Right cardiac atrium (tissue), 5 donors: ENCODE results near the gene FAAH. TPM values are rescaled to one million over a fixed set of nuclear protein-coding genes. Genes with fewer than 3 reads are reported as not detected.
A peak's percentile ranks its signal among the peaks of the same experiment; 100 is the strongest.

Source experiments
- ATAC-seq, 2 donors: fragments of 200-7000 bp; cut with Tn5 transposase; one replicate each; pipeline versions ENCODE4 v1.8.0 to v1.9.1; 2020; ENCODE audit warnings: moderate library complexity in 2 of 2, mild to moderate bottlenecking in 1 of 2
- DNase-seq, 3 donors: peaks; one replicate each; pipeline ENCODE4 v3.0.0-alpha.2; 2020
- H3K27ac ChIP-seq: one replicate; pipeline ENCODE4 v1.5.1; 2013; ENCODE audit warnings: mild to moderate bottlenecking, low read length, control low read depth, moderate library complexity
- H3K27me3 ChIP-seq: one replicate; pipeline ENCODE4 v1.6.1; 2013; ENCODE audit not compliant: control insufficient read depth, insufficient read depth
- H3K4me1 ChIP-seq: one replicate; pipeline ENCODE4 v1.6.1; 2013; ENCODE audit warnings: low read length; ENCODE audit not compliant: control insufficient read depth, insufficient read depth
- H3K4me3 ChIP-seq: one replicate; pipeline ENCODE4 v1.5.1; 2013; ENCODE audit warnings: low read length, control low read depth
- H3K9me3 ChIP-seq: one replicate; pipeline ENCODE4 v1.6.1; 2013; ENCODE audit warnings: low read length; ENCODE audit not compliant: control insufficient read depth
- WGBS: extraction: QIAGEN DNeasy Blood & Tissue Kit; methylation state at CpG from one replicate; pipeline ENCODE4 v1.1.7; 2013; 5-methylcytosine and 5-hydroxymethylcytosine counted together
- intact Hi-C, 4 donors: fragments of 100-400 bp; cut with DNase I; formaldehyde crosslinking; loops; one replicate each; pipeline versions ENCODE4 v1.11.0 to v1.14.0; 2022 to 2023
- polyA plus RNA-seq: library from polyadenylated mRNA; stranded (reverse); fragments of 200-250 nt; gene quantifications from one replicate; pipeline ENCODE4 v1.2.3, GENCODE V29; 2013
- total RNA-seq, 4 donors: library from RNA; stranded (reverse); fragmentation: NEBNext Ultra II Directional; extraction: Animal tissue kit (Norgen Biotek cat#: 25700); gene quantifications; one replicate each; pipeline ENCODE4 v1.2.1, GENCODE V29; 2021
- donor health status: healthy with polysubstance abuse.
- donor health status: DM: no; HTN: yes; CAD: no.
- donor health status: DM: no; HTN: no; CAD: no.
- donor health status: DM: no; HTN: yes; CAD: no; lungs with severe emphysema.
- donor health status: DM: yes; HTN: yes; CAD: no.

FAAH gene
- total and polyA plus RNA-seq, 5 donors = 4.8 to 17.2 (median 12.7) TPM

- Histone ChIP-seq H3K27me3 (no peaks in the 10 kb centered on the region), H3K27ac (no peak overlapping the region), H3K4me1 (no peaks in the 10 kb centered on the region), H3K4me3 (no peak overlapping the region), H3K9me3 (no peaks in the 10 kb centered on the region)
- intact Hi-C loops = loop anchor here in 1 of 4 donors (2.0 kb wide), 1 partner anchor 77 kb away; no protein-coding TSS in a partner anchor
- DNase-seq (no peak), ATAC-seq (no peak)
- 73% methylated on average over 5 of the region's 5 CpGs for WGBS
Measured at GRCh38 chr1:46451948-46452930, 58.1 kb downstream of the FAAH start.

GRCh38 chr1:46452931-46453325 is 58.8 kb downstream of the FAAH start:
- Histone ChIP-seq H3K4me1 (no peaks in the 10 kb centered on the region), H3K27me3 (no peaks in the 10 kb centered on the region), H3K27ac (no peak overlapping the region), H3K9me3 (no peaks in the 10 kb centered on the region), H3K4me3 (no peak overlapping the region)
- ATAC-seq (no peak), DNase-seq (no peak)
- 50% methylated on average over 15 of the region's 15 CpGs for WGBS
- intact Hi-C loops = no loop called here

- WGBS = 62% methylated on average over 4 of the region's 4 CpGs
- no peaks in the 10 kb centered on the region for H3K27me3 ChIP-seq
- no peak overlapping the region for H3K27ac ChIP-seq
- intact Hi-C loops = no loop called here
- ATAC-seq (no peak), DNase-seq (peak in 1 of 3 donors; percentile 12)
- H3K9me3 ChIP-seq = no peaks in the 10 kb centered on the region
- H3K4me3 ChIP-seq = no peak overlapping the region
- no peaks in the 10 kb centered on the region for H3K4me1 ChIP-seq
Measured at GRCh38 chr1:46453449-46453848, 59.3 kb downstream of the FAAH start.

- WGBS = 90% methylated on average over 27 of the region's 27 CpGs
- H3K4me3 ChIP-seq = no peak overlapping the region
- no peak for ATAC-seq
Measured at GRCh38 chr1:46455951-46456350, 61.8 kb downstream of the FAAH start.

GRCh38 chr1:46456411-46456963 is 62.4 kb downstream of the FAAH start:
- 73% methylated on average over 5 of the region's 5 CpGs for WGBS
- Histone ChIP-seq H3K4me1 (no peaks in the 10 kb centered on the region), H3K4me3 (no peak overlapping the region), H3K27me3 (no peaks in the 10 kb centered on the region), H3K9me3 (no peaks in the 10 kb centered on the region), H3K27ac (no peak overlapping the region)
- DNase-seq (peak in 1 of 3 donors; percentile 25), ATAC-seq (no peak)
- intact Hi-C loops = no loop called here

More at GRCh38 chr1:46455951-46456350, 61.8 kb downstream of the FAAH start:
- intact Hi-C loops = no loop called here
- H3K27ac ChIP-seq = no peak overlapping the region
- H3K27me3 ChIP-seq = no peaks in the 10 kb centered on the region
- H3K4me1 ChIP-seq = no peaks in the 10 kb centered on the region
- no peaks in the 10 kb centered on the region for H3K9me3 ChIP-seq
- peak in 1 of 3 donors; percentile 29 for DNase-seq

- WGBS = 87% methylated on average over 6 of the region's 6 CpGs
- no peak overlapping the region for H3K4me3 ChIP-seq
- no peak for DNase-seq
- H3K27me3 ChIP-seq = no peaks in the 10 kb centered on the region
- H3K9me3 ChIP-seq = no peaks in the 10 kb centered on the region
- H3K4me1 ChIP-seq = no peaks in the 10 kb centered on the region
- ATAC-seq = no peak
- no peak overlapping the region for H3K27ac ChIP-seq
- intact Hi-C loops = no loop called here
Measured at GRCh38 chr1:46457178-46457577, 63.1 kb downstream of the FAAH start.

- H3K27me3 ChIP-seq = no peaks in the 10 kb centered on the region
- 61% methylated on average over 4 of the region's 4 CpGs for WGBS
- H3K4me3 ChIP-seq = no peak overlapping the region
- H3K4me1 ChIP-seq = no peaks in the 10 kb centered on the region
- no peak overlapping the region for H3K27ac ChIP-seq
- intact Hi-C loops = no loop called here
- no peaks in the 10 kb centered on the region for H3K9me3 ChIP-seq
- DNase-seq (peak in 1 of 3 donors; percentile 19), ATAC-seq (no peak)
Measured at GRCh38 chr1:46458190-46458589, 64.1 kb downstream of the FAAH start.

GRCh38 chr1:46458846-46459245 is 64.7 kb downstream of the FAAH start:
- ATAC-seq = no peak
- H3K27me3 ChIP-seq = no peaks in the 10 kb centered on the region
- DNase-seq = peak in 1 of 3 donors; percentile 22
- intact Hi-C loops = no loop called here
- 60% methylated on average over 7 of the region's 7 CpGs for WGBS
- no peaks in the 10 kb centered on the region for H3K9me3 ChIP-seq
- no peak overlapping the region for H3K27ac ChIP-seq
- no peaks in the 10 kb centered on the region for H3K4me1 ChIP-seq
- no peak overlapping the region for H3K4me3 ChIP-seq

GRCh38 chr1:46459315-46459714 is 65.2 kb downstream of the FAAH start:
- ATAC-seq (no peak), DNase-seq (no peak)
- no peaks in the 10 kb centered on the region for H3K27me3 ChIP-seq
- H3K4me1 ChIP-seq = no peaks in the 10 kb centered on the region
- H3K27ac ChIP-seq = no peak overlapping the region
- 83% methylated on average over 8 of the region's 8 CpGs for WGBS
- intact Hi-C loops = no loop called here
- H3K9me3 ChIP-seq = no peaks in the 10 kb centered on the region
- no peak overlapping the region for H3K4me3 ChIP-seq

- no peaks in the 10 kb centered on the region for H3K27me3 ChIP-seq
- 61% methylated on average over 11 of the region's 11 CpGs for WGBS
- ATAC-seq (no peak), DNase-seq (no peak)
- H3K9me3 ChIP-seq = no peaks in the 10 kb centered on the region
- H3K4me1 ChIP-seq = no peaks in the 10 kb centered on the region
- no peak overlapping the region for H3K4me3 ChIP-seq
- intact Hi-C loops = no loop called here
- no peak overlapping the region for H3K27ac ChIP-seq
Measured at GRCh38 chr1:46461017-46461808, 67.1 kb downstream of the FAAH start.
